ENCODE results near the gene DNMT3A.

DNMT3A gene

DNA sequence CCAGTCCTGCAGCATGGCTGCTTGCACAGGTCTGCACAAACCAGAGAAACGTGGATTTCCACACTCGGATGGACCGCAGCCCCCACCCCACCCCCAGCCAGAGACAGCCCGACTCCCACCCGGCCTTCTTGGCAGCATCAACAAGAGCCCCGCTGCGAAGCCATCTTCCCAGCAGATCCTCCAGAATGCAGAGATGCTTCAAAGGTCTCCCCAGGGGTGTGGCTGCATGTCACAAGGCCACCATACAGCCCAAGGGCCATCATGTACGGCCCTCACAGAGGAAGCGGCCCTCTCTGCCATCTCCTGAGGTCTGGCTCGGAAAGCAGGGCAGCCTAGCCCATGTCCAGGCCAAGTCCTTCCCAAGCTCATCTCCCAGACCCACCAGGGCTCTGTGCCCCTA lies 11.5 kb downstream of the DNMT3A start:
- no peak overlapping the region for H3K4me3 ChIP-seq (ENCODE audit: low read length in 2 of 2)
- peaks cover 5 to 7% of the 10 kb centered on the region in 2 donors for H3K9me3 ChIP-seq (ENCODE audit: control insufficient read depth in 2 of 2, low read length in 2 of 2)
- H3K4me1 ChIP-seq (ENCODE audit: control insufficient read depth in 2 of 2, insufficient read depth in 2 of 2, low read length in 2 of 2) = no peaks in the 10 kb centered on the region
- no peak overlapping the region for H3K27ac ChIP-seq (ENCODE audit: low read depth in 2 of 2, low read length in 2 of 2)
- H3K36me3 ChIP-seq (ENCODE audit: control insufficient read depth in 2 of 2, insufficient read depth in 2 of 2, low read length in 2 of 2) = peaks cover 0 to 5% of the 10 kb centered on the region in 2 donors
- H3K27me3 ChIP-seq (ENCODE audit: control insufficient read depth in 2 of 2, insufficient read depth in 2 of 2, low read length in 2 of 2) = no peaks in the 10 kb centered on the region
- H3K9ac ChIP-seq (ENCODE audit: low read depth in 1 of 2, low read length in 2 of 2) = no peak overlapping the region

GRCh38 chr2:25328152-25329085 lies 13.3 kb downstream of the DNMT3A start:
- Histone ChIP-seq H3K4me1 (ENCODE audit: control insufficient read depth in 2 of 2, insufficient read depth in 2 of 2, low read length in 2 of 2) (no peaks in the 10 kb centered on the region), H3K9ac (ENCODE audit: low read depth in 1 of 2, low read length in 2 of 2) (no peak overlapping the region), H3K27ac (ENCODE audit: low read depth in 2 of 2, low read length in 2 of 2) (no peak overlapping the region), H3K4me3 (ENCODE audit: low read length in 2 of 2) (no peak overlapping the region), H3K36me3 (ENCODE audit: control insufficient read depth in 2 of 2, insufficient read depth in 2 of 2, low read length in 2 of 2) (peaks cover 0 to 5% of the 10 kb centered on the region in 2 donors), H3K27me3 (ENCODE audit: control insufficient read depth in 2 of 2, insufficient read depth in 2 of 2, low read length in 2 of 2) (no peaks in the 10 kb centered on the region), H3K9me3 (ENCODE audit: control insufficient read depth in 2 of 2, low read length in 2 of 2) (peaks cover 5 to 7% of the 10 kb centered on the region in 2 donors)

DNA sequence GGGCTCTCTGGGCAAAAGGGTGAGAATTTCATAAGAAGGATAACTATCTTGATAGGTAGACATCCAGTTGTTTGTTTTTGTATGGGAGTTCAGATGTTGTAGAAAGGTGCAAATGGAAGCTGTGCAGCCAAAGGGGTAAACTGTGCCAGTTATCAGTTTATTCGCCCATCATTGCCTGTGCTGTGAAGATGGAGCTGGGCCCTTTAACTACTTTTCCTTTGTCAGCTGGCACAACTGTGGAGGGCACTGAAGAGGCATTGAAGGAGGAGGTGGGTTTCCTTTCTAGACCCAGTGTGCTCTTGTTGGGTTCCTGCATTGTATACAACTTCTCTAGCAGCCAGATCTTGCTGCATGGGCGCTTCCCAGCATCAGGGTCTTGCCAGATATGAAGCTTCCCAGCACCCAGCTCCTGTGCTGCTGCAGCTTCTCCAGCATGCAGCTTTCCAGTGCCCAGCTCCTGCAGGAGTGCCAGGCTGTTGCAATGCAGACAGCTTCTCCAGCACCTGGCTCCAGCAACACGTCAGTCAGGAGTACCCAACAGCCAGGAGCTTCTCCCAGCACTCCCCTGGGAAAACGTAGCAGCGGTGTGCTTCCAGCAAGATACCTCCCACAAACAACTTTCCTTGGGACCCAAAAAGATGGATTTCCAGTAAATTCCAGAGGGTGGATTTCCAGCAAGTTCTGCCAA lies 15.3 kb downstream of the DNMT3A start:
- no peak overlapping the region for H3K27ac ChIP-seq (ENCODE audit: low read depth in 2 of 2, low read length in 2 of 2)

DNA sequence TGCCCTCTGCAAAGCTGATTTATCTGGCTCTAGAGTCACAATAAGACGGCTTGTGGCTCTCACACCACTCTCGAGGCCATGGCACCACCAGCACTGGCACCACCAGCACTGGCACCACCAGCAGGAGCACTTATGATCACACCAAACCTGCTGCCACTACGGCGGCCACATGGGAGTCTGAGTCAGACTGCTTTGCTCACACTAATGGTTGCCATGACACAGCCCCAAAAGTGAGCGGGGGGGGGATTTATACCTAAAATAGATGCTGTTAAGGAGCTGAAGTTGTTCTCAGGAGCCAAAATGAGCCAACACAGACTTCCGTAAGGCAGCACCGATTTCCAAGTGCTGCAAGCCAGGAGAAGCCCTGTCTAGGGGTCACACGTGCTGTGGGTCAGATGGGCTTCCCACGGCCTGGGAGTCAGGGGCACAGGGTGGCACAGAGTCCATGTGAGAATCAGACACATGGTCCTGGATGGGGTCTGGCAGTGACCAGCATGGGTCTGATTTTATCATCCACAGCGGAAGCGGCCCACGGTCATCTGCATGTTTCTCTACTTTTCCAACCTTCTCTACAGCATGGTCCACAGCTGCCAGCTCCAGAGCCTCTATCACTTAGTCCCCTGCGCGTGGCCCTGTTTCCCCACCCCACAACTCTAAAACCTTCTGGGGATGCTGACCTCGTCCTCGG lies 16.7 kb downstream of the DNMT3A start:
- Histone ChIP-seq H3K4me1 (ENCODE audit: control insufficient read depth in 2 of 2, insufficient read depth in 2 of 2, low read length in 2 of 2) (no peaks in the 10 kb centered on the region), H3K9ac (ENCODE audit: low read depth in 1 of 2, low read length in 2 of 2) (no peak overlapping the region), H3K27ac (ENCODE audit: low read depth in 2 of 2, low read length in 2 of 2) (no peak overlapping the region), H3K36me3 (ENCODE audit: control insufficient read depth in 2 of 2, insufficient read depth in 2 of 2, low read length in 2 of 2) (peaks cover 0 to 5% of the 10 kb centered on the region in 2 donors), H3K4me3 (ENCODE audit: low read length in 2 of 2) (no peak overlapping the region), H3K9me3 (ENCODE audit: control insufficient read depth in 2 of 2, low read length in 2 of 2) (peaks cover 5 to 7% of the 10 kb centered on the region in 2 donors), H3K27me3 (ENCODE audit: control insufficient read depth in 2 of 2, insufficient read depth in 2 of 2, low read length in 2 of 2) (no peaks in the 10 kb centered on the region)

More for the DNA sequence above, 15.3 kb downstream of the DNMT3A start:
- peaks cover 5 to 7% of the 10 kb centered on the region in 2 donors for H3K9me3 ChIP-seq (ENCODE audit: control insufficient read depth in 2 of 2, low read length in 2 of 2)
- no peak overlapping the region for H3K9ac ChIP-seq (ENCODE audit: low read depth in 1 of 2, low read length in 2 of 2)
- no peaks in the 10 kb centered on the region for H3K27me3 ChIP-seq (ENCODE audit: control insufficient read depth in 2 of 2, insufficient read depth in 2 of 2, low read length in 2 of 2)
- H3K36me3 ChIP-seq (ENCODE audit: control insufficient read depth in 2 of 2, insufficient read depth in 2 of 2, low read length in 2 of 2) = peaks cover 0 to 5% of the 10 kb centered on the region in 2 donors
- no peak overlapping the region for H3K4me3 ChIP-seq (ENCODE audit: low read length in 2 of 2)
- no peaks in the 10 kb centered on the region for H3K4me1 ChIP-seq (ENCODE audit: control insufficient read depth in 2 of 2, insufficient read depth in 2 of 2, low read length in 2 of 2)

GRCh38 chr2:25324251-25324650 lies 17.5 kb downstream of the DNMT3A start:
- H3K27ac ChIP-seq (ENCODE audit: low read depth in 2 of 2, low read length in 2 of 2) = no peak overlapping the region
- peaks cover 5 to 7% of the 10 kb centered on the region in 2 donors for H3K9me3 ChIP-seq (ENCODE audit: control insufficient read depth in 2 of 2, low read length in 2 of 2)
- H3K4me3 ChIP-seq (ENCODE audit: low read length in 2 of 2) = no peak overlapping the region
- H3K4me1 ChIP-seq (ENCODE audit: control insufficient read depth in 2 of 2, insufficient read depth in 2 of 2, low read length in 2 of 2) = no peaks in the 10 kb centered on the region
- H3K27me3 ChIP-seq (ENCODE audit: control insufficient read depth in 2 of 2, insufficient read depth in 2 of 2, low read length in 2 of 2) = no peaks in the 10 kb centered on the region
- H3K36me3 ChIP-seq (ENCODE audit: control insufficient read depth in 2 of 2, insufficient read depth in 2 of 2, low read length in 2 of 2) = peaks cover 0 to 5% of the 10 kb centered on the region in 2 donors
- H3K9ac ChIP-seq (ENCODE audit: low read depth in 1 of 2, low read length in 2 of 2) = no peak overlapping the region

- Histone ChIP-seq H3K36me3 (ENCODE audit: control insufficient read depth in 2 of 2, insufficient read depth in 2 of 2, low read length in 2 of 2) (peaks cover 0 to 5% of the 10 kb centered on the region in 2 donors), H3K27ac (ENCODE audit: low read depth in 2 of 2, low read length in 2 of 2) (no peak overlapping the region), H3K9ac (ENCODE audit: low read depth in 1 of 2, low read length in 2 of 2) (no peak overlapping the region), H3K4me3 (ENCODE audit: low read length in 2 of 2) (no peak overlapping the region), H3K4me1 (ENCODE audit: control insufficient read depth in 2 of 2, insufficient read depth in 2 of 2, low read length in 2 of 2) (no peaks in the 10 kb centered on the region), H3K27me3 (ENCODE audit: control insufficient read depth in 2 of 2, insufficient read depth in 2 of 2, low read length in 2 of 2) (no peaks in the 10 kb centered on the region), H3K9me3 (ENCODE audit: control insufficient read depth in 2 of 2, low read length in 2 of 2) (peaks cover 5 to 7% of the 10 kb centered on the region in 2 donors)
Measured at GRCh38 chr2:25323610-25324189, 18.0 kb downstream of the DNMT3A start.

DNA sequence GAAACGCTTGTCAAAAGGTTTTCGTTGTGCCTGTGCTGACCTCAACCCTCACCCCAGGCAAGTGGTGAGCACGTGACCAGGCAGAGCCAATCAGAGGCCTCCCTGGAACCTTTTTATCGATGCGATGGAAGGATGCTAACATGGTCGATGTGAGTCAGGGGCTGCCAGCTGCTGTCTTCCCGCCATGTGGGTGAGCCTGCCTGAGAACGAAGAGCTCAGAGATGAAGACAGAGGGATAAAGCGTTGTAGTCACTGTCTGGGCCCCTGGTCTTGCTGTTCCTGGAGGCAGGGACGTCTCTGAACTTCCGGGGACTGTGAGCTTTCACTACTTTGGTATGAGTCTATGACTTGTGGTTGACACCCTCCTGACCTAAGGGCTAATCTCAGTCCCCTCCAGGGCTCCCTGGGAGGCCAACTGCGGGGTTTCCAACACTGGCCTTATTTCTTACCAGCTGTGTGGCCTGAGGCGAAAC lies 18.6 kb downstream of the DNMT3A start:
- Histone ChIP-seq H3K4me1 (ENCODE audit: control insufficient read depth in 2 of 2, insufficient read depth in 2 of 2, low read length in 2 of 2) (no peaks in the 10 kb centered on the region), H3K27me3 (ENCODE audit: control insufficient read depth in 2 of 2, insufficient read depth in 2 of 2, low read length in 2 of 2) (no peaks in the 10 kb centered on the region), H3K9me3 (ENCODE audit: control insufficient read depth in 2 of 2, low read length in 2 of 2) (peaks cover 5 to 7% of the 10 kb centered on the region in 2 donors), H3K9ac (ENCODE audit: low read depth in 1 of 2, low read length in 2 of 2) (no peak overlapping the region), H3K4me3 (ENCODE audit: low read length in 2 of 2) (peak overlapping the region in 1 of 2 donors; percentile 4), H3K36me3 (ENCODE audit: control insufficient read depth in 2 of 2, insufficient read depth in 2 of 2, low read length in 2 of 2) (peaks cover 0 to 5% of the 10 kb centered on the region in 2 donors), H3K27ac (ENCODE audit: low read depth in 2 of 2, low read length in 2 of 2) (no peak overlapping the region)

GRCh38 chr2:25322312-25322711 lies 19.4 kb downstream of the DNMT3A start:
- H3K27me3 ChIP-seq (ENCODE audit: control insufficient read depth in 2 of 2, insufficient read depth in 2 of 2, low read length in 2 of 2) = no peaks in the 10 kb centered on the region
- H3K9ac ChIP-seq (ENCODE audit: low read depth in 1 of 2, low read length in 2 of 2) = no peak overlapping the region
- no peak overlapping the region for H3K27ac ChIP-seq (ENCODE audit: low read depth in 2 of 2, low read length in 2 of 2)
- H3K9me3 ChIP-seq (ENCODE audit: control insufficient read depth in 2 of 2, low read length in 2 of 2) = peaks cover 5 to 7% of the 10 kb centered on the region in 2 donors
- H3K4me3 ChIP-seq (ENCODE audit: low read length in 2 of 2) = no peak overlapping the region
- no peaks in the 10 kb centered on the region for H3K4me1 ChIP-seq (ENCODE audit: control insufficient read depth in 2 of 2, insufficient read depth in 2 of 2, low read length in 2 of 2)
- peaks cover 0 to 5% of the 10 kb centered on the region in 2 donors for H3K36me3 ChIP-seq (ENCODE audit: control insufficient read depth in 2 of 2, insufficient read depth in 2 of 2, low read length in 2 of 2)

DNA sequence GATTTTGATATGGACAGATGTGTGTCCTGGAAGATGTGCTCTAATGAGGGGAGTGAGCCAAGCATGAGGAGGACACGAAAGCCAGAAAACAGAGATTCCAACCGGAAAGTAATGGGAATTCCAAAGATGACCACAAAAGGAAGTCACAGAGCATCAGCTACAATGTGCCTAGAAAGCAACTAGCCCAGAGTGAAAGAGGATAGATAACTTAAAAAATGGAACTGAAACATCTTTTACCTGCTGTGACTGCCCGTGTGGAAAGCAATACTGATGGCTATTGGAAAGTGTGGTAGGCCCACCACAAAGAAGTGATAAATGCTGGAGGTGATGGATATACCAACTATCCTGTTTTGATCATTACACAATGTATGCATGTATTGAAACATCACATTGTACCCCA lies 21.6 kb downstream of the DNMT3A start:
- Histone ChIP-seq H3K9ac (ENCODE audit: low read depth in 1 of 2, low read length in 2 of 2) (no peak overlapping the region), H3K36me3 (ENCODE audit: control insufficient read depth in 2 of 2, insufficient read depth in 2 of 2, low read length in 2 of 2) (no peaks in the 10 kb centered on the region), H3K4me3 (ENCODE audit: low read length in 2 of 2) (no peak overlapping the region), H3K4me1 (ENCODE audit: control insufficient read depth in 2 of 2, insufficient read depth in 2 of 2, low read length in 2 of 2) (peaks cover 4 to 5% of the 10 kb centered on the region in 2 donors), H3K9me3 (ENCODE audit: control insufficient read depth in 2 of 2, low read length in 2 of 2) (no peaks in the 10 kb centered on the region), H3K27ac (ENCODE audit: low read depth in 2 of 2, low read length in 2 of 2) (no peak overlapping the region), H3K27me3 (ENCODE audit: control insufficient read depth in 2 of 2, insufficient read depth in 2 of 2, low read length in 2 of 2) (no peaks in the 10 kb centered on the region)

Measured in mucosa of rectum (tissue), 2 donors.